HepG2 (cell line): ENCODE measurements around the gene RTN4RL2. TPM values are rescaled to one million over a fixed set of nuclear protein-coding genes. Genes with fewer than 3 reads are reported as not detected.
A peak's percentile ranks its signal among the peaks of the same experiment; 100 is the strongest.

ENCODE experiments used
- AGO1 ChIP-seq: fragments of 200-400 bp; formaldehyde crosslinking; IDR thresholded peaks from 2 replicates; pipeline ENCODE4 v1.6.1; 2017; ENCODE audit warnings: mild to moderate bottlenecking, low read depth, low read length, moderate library complexity; ENCODE audit not compliant: poor library complexity, severe bottlenecking
- ETV5 ChIP-seq: IDR thresholded peaks from 2 replicates; pipeline ENCODE4 v1.6.1; 2018; ENCODE audit warnings: missing biosample characterization, missing genetic modification reagents, inconsistent platforms, borderline replicate concordance
- FOXA3 ChIP-seq: IDR thresholded peaks from 2 replicates; pipeline ENCODE4 v1.6.1; 2016; ENCODE audit warnings: missing genetic modification reagents, missing compliant biosample characterization
- FOXC1 ChIP-seq: sonication (generic); formaldehyde crosslinking; IDR thresholded peaks from 2 replicates; pipeline ENCODE4 v1.8.0; 2022; ENCODE audit warnings: mild to moderate bottlenecking, missing genetic modification reagents, borderline replicate concordance
- HMG20A ChIP-seq: IDR thresholded peaks from 2 replicates; pipeline ENCODE4 v1.6.1; 2016; ENCODE audit warnings: borderline replicate concordance
- KAT7 ChIP-seq: IDR thresholded peaks from 2 replicates; pipeline ENCODE4 v1.6.1; 2018; ENCODE audit warnings: borderline replicate concordance, missing compliant biosample characterization
- NCOA2 ChIP-seq: sonication (generic); formaldehyde crosslinking; IDR thresholded peaks from 2 replicates; pipeline ENCODE4 v1.8.0; 2022; ENCODE audit warnings: inconsistent platforms
- POLR2AphosphoS5 ChIP-seq: IDR thresholded peaks from 2 replicates; pipeline ENCODE4 v1.6.1; 2012; ENCODE audit warnings: low read depth, low read length
- RARG ChIP-seq: sonication (generic); formaldehyde crosslinking; IDR thresholded peaks from 2 replicates; pipeline ENCODE4 v1.4.0; 2020; ENCODE audit warnings: low read depth, mild to moderate bottlenecking, missing genetic modification reagents
- SIN3B ChIP-seq: fragments of 150-350 bp; IDR thresholded peaks from 2 replicates; pipeline ENCODE4 v1.6.1; 2014; ENCODE audit warnings: low read length
- TBX3 ChIP-seq: fragments of 450-650 bp; IDR thresholded peaks from 2 replicates; pipeline ENCODE4 v1.6.1; 2017; ENCODE audit warnings: antibody characterized with exemption, mild to moderate bottlenecking, inconsistent platforms, borderline replicate concordance
- THAP9 ChIP-seq: sonication (generic); formaldehyde crosslinking; IDR thresholded peaks from 2 replicates; pipeline ENCODE4; 2020; ENCODE audit warnings: missing genetic modification reagents, mild to moderate bottlenecking, borderline replicate concordance
- ZBTB20 ChIP-seq: sonication (generic); formaldehyde crosslinking; IDR thresholded peaks from 2 replicates; pipeline ENCODE4 v1.8.1; 2023; ENCODE audit warnings: missing genetic modification reagents, low read depth, mild to moderate bottlenecking, borderline replicate concordance
- ZBTB43 ChIP-seq: sonication (generic); formaldehyde crosslinking; conservative IDR thresholded peaks from 2 replicates; pipeline ENCODE4 v1.4.0; 2020; ENCODE audit warnings: missing genetic modification reagents
- ZFP41 ChIP-seq: sonication (generic); formaldehyde crosslinking; IDR thresholded peaks from 2 replicates; pipeline ENCODE4 v1.4.0; 2020; ENCODE audit warnings: mild to moderate bottlenecking, missing genetic modification reagents, borderline replicate concordance
- ZMYM2 ChIP-seq: sonication (generic); formaldehyde crosslinking; IDR thresholded peaks from 2 replicates; pipeline ENCODE4 v1.8.0; 2022; ENCODE audit warnings: mild to moderate bottlenecking, missing genetic modification reagents
- ZNF296 ChIP-seq: sonication (generic); formaldehyde crosslinking; conservative IDR thresholded peaks from 2 replicates; pipeline ENCODE4 v1.5.0; 2020; ENCODE audit warnings: mild to moderate bottlenecking, missing genetic modification reagents
- ZNF354B ChIP-seq: sonication (generic); formaldehyde crosslinking; IDR thresholded peaks from 2 replicates; pipeline ENCODE4 v1.8.0; 2022; ENCODE audit warnings: mild to moderate bottlenecking, missing genetic modification reagents
- ZNF678 ChIP-seq: sonication (generic); formaldehyde crosslinking; IDR thresholded peaks from 2 replicates; pipeline ENCODE4 v1.4.0; 2020; ENCODE audit warnings: mild to moderate bottlenecking, missing genetic modification reagents
- polyA plus RNA-seq, 8 experiments: library from polyadenylated mRNA; depleted of rRNA in 3 of 8; stranded (reverse) in 7 of 8; unstranded in 1 of 8; fragments of >200 nt; fragmentation: Illumina TruSeq in 4 of 8; extraction: Trizol in 4 of 8; gene quantifications; 2 replicates each; pipeline versions ENCODE4 v1.2.1 to v1.2.3, GENCODE V29; 2011 to 2016; ENCODE audit warnings: low read depth in 4 of 8, missing spikeins in 1 of 8, mixed read lengths in 1 of 8; ENCODE audit not compliant: insufficient read depth in 1 of 8
- total RNA-seq, 5 experiments: library from RNA; depleted of rRNA; stranded (reverse); fragments of >200 nt; fragmentation: Illumina TruSeq; extraction: Trizol; gene quantifications; 2 replicates each; pipeline ENCODE4 v1.2.3, GENCODE V29; 2016; ENCODE audit warnings: low read depth in 1 of 5
- TF ChIP-seq, protein P1 (sequence below): sonication (generic); formaldehyde crosslinking; IDR thresholded peaks from 2 replicates; pipeline ENCODE4 v1.4.0; 2020; ENCODE audit warnings: missing genetic modification reagents
- TF ChIP-seq, protein P2 (sequence below): sonication (generic); formaldehyde crosslinking; IDR thresholded peaks from 2 replicates; pipeline ENCODE4 v1.5.1; 2020; ENCODE audit warnings: mild to moderate bottlenecking, moderate library complexity, missing genetic modification reagents
- TF ChIP-seq, protein P3 (sequence below): sonication (generic); formaldehyde crosslinking; IDR thresholded peaks from 2 replicates; pipeline ENCODE4 v1.5.0; 2020; ENCODE audit warnings: missing genetic modification reagents

The RTN4RL2 gene
- total and polyA plus RNA-seq, 2 of the 13 experiments (the other 11 are each of a cell fraction or from before 2014, with no cell fraction given), result 1.3 to 4.3 TPM

DNA sequence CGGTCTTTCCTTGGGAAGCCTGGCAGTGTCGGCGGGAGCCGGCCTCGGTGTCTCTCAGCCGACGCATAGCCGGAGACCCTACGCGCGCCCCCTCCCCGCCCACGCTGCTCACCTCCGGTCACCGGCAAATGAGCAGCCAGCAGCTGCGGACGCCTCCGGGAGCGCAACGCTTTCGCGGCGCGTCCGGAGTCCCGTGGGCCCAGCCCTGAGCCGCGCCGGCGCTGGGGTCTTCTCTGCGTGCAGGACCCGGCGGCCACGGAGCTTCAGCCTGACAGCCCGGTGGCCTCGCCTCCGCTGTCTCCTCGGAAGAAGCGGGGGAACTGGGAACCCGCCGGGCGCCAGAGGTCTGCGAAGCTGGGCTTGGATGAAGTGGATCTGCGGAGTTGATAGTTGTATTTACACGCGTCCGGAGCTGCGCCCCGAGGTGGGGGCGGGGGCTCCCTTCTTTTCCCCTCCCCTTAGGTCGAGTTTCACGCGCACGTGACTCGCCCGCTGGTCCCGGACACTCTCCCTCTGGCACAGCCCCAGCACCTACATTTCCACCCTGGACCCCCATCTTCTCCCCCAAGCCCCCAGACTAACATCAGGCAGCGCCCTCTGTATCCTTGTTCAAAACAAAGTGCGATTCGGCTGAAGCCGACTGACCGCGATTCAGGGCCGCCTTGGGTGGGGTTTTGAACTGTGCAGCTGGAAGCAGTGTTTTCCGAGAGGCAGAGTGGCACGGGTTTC lies 55.2 kb downstream of the RTN4RL2 start, which contains the start of gene SLC43A1 (continued):
- TF ChIP-seq SIN3B (no peak), THAP9 (CRISPR knock-in tag) (no peak), ZFP41 (no peak), ZNF296 (CRISPR knock-in tag) (no peak), ZMYM2 (CRISPR knock-in tag) (no peak), ETV5 (peak; percentile 14; the same call in 1 of the 2 replicates), ZBTB43 (no peak), FOXA3 (CRISPR knock-in tag) (peak; percentile 68), POLR2AphosphoS5 (peak; percentile 78), AGO1 (no peak), ZBTB20 (no peak), FOXC1 (CRISPR knock-in tag) (no peak), NCOA2 (no peak; the same call in 1 of the 2 replicates), HMG20A (CRISPR knock-in tag) (no peak), RARG (CRISPR knock-in tag) (no peak), KAT7 (CRISPR knock-in tag) (no peak; the same call in 1 of the 2 replicates), TBX3 (no peak), ZNF354B (no peak), ZNF678 (CRISPR knock-in tag) (no peak)
- TF ChIP-seq, protein P1, sequence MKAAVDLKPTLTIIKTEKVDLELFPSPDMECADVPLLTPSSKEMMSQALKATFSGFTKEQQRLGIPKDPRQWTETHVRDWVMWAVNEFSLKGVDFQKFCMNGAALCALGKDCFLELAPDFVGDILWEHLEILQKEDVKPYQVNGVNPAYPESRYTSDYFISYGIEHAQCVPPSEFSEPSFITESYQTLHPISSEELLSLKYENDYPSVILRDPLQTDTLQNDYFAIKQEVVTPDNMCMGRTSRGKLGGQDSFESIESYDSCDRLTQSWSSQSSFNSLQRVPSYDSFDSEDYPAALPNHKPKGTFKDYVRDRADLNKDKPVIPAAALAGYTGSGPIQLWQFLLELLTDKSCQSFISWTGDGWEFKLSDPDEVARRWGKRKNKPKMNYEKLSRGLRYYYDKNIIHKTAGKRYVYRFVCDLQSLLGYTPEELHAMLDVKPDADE (CRISPR knock-in tag), result no peak
- TF ChIP-seq, protein P2, sequence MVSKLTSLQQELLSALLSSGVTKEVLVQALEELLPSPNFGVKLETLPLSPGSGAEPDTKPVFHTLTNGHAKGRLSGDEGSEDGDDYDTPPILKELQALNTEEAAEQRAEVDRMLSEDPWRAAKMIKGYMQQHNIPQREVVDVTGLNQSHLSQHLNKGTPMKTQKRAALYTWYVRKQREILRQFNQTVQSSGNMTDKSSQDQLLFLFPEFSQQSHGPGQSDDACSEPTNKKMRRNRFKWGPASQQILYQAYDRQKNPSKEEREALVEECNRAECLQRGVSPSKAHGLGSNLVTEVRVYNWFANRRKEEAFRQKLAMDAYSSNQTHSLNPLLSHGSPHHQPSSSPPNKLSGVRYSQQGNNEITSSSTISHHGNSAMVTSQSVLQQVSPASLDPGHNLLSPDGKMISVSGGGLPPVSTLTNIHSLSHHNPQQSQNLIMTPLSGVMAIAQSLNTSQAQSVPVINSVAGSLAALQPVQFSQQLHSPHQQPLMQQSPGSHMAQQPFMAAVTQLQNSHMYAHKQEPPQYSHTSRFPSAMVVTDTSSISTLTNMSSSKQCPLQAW, result no peak
- TF ChIP-seq, protein P3, sequence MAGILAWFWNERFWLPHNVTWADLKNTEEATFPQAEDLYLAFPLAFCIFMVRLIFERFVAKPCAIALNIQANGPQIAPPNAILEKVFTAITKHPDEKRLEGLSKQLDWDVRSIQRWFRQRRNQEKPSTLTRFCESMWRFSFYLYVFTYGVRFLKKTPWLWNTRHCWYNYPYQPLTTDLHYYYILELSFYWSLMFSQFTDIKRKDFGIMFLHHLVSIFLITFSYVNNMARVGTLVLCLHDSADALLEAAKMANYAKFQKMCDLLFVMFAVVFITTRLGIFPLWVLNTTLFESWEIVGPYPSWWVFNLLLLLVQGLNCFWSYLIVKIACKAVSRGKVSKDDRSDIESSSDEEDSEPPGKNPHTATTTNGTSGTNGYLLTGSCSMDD (CRISPR knock-in tag), result no peak
